Ramos (cell line): Measurements from ENCODE around the gene CDK14.

Experiments used
- in situ Hi-C: fragments of 300-500 bp; cut with MboI; formaldehyde crosslinking; loops from one replicate; pipeline ENCODE4 v1.14.3; 2022; ENCODE audit warnings: low sequenced_read_pairs; ENCODE audit not compliant: unreplicated experiment

The CDK14 gene

DNA sequence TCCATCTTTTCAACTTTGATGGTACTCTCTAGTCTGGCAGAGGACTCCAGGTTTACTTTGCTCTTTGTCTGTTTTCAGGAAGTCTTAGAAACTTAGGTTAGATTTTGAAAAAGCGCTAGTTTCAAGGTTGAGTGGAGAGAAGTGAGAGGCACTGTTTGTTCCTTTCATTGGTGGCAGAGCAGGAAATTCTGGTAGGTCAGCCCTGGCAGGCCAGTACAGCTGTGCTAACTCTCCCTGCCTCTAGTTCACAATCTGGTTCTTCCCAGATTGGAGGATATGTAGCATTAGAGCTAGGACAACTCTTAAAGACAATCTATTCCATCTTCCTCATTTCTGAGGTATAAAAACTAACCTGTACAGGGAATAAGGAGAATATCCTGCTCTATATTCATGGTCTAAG is 507.2 kb downstream of the CDK14 start:
- in situ Hi-C loops: no loop called here

DNA sequence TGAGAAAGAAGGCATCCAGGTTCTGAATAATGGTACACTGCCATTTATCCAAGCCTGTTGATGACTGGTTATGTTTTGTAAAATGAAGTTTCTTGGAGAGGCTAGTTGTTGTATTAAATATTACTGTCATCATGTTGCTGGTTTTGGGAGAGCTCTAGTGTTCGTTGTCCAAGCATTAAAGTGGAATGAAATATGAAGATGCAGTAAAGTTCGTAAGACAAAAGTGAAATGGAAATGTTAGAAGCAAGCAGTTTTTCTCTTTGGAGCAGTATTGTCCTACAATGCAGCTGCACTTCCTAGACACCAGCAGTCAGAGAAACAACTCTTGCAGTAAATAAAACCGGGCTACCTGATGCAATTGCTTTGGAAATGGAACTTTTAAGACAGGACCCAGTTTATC is 511.3 kb downstream of the CDK14 start:
- in situ Hi-C loops: no loop called here

DNA sequence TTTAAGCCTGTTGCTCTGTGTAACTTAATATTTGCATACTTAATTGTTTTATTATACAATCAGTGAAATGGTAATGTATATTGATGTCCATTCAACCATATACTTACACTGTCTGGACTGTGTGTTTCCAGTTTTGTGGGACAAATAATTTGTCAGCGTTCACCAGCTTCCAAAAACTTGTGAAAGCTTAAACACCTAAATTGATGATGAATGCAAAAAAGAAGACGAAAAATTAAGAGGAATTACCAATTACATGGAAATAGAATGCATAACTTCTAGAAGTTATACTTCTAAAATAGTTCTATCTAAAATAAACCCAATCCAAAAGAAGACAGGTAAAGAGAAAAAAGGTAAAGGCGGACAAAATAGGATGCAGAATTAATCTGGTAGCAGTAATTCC is 513.1 kb downstream of the CDK14 start:
- in situ Hi-C loops: no loop called here

DNA sequence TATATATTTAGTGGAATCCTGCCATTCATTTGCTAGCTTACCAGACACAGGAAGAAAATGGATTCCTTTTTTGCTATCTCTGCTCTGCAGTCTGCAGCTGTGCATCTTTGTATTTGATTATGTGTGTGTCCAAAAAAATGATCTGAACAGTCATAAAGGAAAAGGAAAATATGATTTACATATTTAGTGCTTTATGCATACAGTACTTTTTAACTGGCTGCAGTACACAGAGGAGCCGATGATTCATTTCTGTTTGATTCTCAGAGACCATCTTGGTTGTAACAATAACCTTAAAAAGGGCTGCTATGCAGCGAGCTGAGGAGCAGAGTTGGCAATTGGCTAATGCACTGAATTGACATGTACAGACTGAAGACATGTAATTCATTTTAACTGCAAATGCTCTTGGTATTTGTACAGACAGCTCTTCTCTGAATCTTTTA is 516.8 kb downstream of the CDK14 start:
- in situ Hi-C loops: no loop called here

DNA sequence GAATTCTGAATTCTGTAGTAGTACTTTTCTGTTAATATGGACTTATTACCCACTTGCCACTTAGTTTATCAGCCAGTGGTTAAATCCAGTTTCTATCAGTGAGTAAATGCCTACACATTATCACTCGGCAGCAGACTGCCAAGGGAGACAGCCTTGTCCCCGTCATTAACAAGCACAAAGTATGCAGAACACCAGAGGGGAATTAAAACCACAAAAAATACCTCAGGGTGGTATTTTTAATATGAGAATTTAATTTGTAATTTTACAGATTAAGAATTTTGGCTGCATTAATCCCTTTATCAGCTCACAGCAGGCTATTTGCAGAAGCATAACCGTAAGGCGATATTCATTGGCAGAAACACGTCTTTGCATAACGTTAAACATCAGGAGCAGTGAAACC is 518.1 kb downstream of the CDK14 start:
- in situ Hi-C loops: no loop called here

DNA sequence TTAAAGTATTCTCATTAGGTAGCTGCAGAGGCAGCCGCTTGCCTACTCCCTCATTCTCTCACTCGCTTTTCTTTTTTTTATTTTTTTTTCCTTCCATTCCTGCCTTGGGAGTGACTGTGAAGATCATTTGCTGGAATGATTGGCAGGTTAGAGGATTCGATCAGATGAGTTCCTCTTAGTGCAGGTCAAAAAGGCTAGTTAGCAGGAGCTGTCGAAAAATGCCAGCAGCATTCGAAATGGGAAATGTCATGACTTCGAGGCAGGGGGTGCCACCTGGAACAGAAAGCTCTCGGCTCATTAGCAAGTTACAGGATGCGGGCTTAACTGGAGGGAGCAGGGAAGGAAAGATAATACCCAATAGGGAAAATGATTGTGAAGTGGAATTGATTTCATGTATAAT is 530.6 kb downstream of the CDK14 start:
- in situ Hi-C loops: no loop called here

DNA sequence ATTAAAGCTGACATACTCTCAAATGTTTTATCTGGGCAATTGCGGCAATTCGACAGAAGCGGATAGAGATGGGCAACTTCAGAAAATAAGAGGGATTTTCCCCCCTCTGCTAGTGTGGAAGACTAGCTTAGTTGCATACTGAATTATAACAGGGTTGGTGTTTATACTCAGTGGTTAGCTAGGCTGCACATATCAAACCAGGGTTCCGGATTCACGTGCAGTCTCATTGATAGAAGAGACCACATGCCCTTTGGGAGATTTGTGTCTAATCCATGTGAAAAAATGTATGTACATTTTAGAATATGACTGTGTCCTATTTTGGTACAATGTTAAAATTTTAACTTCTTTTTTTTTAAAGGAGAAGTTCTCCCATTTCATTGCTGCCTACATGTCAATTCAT is 531.2 kb downstream of the CDK14 start:
- in situ Hi-C loops: no loop called here

DNA sequence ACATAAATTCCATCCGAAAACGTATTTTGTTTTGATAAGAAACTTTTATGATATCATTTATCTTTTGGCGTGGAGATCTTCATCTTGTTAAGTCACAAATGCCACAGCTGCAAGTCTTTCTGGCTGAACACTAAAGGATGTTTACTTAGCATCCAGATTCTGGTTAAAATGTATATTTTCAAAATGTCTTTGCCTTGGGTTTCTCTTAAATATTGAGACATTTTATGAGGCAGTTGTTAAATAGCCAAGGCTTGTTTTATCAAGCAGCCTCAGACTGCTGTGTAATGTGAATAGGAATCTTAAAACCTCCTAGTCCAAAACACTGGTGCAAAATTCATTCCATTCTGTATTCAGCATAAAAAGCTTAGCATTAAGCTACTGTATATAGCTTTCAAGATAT is 531.8 kb downstream of the CDK14 start:
- in situ Hi-C loops: no loop called here

DNA sequence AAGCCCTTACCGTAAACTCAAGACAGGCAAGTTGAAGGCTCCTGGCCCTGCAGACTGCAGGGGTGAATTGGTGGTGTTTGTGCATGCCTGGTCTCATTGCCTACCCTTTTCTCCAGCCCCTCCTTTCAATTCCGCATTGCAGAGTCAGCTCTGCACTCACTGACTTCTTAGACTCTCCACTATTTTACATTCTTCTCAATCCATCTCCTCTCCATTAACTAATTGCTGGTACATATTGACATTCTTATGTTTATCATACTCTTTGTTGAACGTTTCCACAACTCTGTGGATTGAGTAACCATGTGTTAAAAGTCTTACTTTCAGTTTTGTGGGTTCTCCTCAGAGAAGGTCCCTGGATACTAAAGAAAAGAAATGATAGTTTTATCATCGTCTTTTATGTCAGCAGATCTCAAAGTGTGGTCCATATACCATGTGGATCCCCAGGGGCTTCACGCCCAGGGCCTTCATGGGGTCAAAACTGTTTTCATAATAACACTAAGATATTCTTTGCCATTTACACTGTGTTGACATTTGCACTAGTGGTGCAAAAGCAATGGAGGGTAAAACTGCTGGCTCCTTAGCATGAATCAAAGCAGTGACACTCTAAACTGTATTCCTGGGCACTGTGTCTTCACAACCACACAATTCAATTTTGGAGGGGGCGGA is 532.7 kb downstream of the CDK14 start:
- in situ Hi-C loops: no loop called here

DNA sequence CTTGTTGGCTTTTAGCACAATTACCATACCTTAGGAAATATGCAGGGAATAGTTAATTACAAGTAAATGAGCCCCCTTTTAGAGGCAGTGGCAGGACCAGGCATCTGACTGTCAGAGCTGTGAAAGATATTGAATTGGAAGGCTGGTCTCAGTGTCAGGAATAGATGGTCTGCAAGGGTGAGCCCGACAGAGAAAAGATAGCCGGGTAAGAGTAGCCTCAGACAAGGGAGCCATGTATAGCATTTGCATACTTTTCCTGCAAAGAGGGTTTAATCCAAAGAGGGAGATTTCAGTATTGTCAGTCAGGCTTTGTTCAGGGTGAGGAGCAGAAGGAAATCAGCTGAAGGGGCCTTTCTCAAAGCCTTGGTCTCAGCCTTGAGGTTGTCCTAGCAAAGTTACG is 539.2 kb downstream of the CDK14 start:
- in situ Hi-C loops: no loop called here

DNA sequence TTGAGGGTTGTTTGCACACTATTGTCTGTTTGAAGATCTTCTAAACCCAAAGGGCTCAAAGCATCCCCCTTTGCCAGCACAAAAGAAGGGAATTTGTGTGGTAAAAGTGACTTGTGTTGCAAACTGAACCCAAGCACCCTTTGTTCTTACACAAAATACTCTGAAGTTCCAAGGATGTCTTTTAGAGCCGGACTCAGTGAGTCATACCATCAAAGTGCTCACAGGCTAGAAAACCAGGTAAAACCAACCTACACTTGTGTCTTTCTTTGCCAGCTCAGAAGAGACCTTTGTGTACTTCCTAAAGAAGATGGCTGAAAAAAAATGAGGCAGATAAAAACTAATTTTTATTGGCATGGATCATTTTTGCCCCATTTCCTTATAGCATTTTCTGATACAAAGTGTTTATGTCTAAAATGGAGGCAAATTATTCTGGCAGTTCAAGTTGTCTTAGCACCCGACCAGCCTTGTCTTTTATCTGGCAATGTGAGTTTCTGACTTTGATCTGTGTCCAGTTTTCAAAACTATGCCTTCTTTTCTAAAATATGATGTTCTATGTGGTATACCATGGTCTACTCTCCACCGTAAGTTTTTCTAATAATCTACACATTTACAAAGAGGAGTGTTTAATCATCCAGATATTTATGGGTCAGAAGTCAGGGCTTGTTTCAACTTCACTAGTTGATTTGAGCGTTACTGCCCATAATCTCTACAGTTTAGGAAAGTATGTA is 539.7 kb downstream of the CDK14 start:
- in situ Hi-C loops: no loop called here

DNA sequence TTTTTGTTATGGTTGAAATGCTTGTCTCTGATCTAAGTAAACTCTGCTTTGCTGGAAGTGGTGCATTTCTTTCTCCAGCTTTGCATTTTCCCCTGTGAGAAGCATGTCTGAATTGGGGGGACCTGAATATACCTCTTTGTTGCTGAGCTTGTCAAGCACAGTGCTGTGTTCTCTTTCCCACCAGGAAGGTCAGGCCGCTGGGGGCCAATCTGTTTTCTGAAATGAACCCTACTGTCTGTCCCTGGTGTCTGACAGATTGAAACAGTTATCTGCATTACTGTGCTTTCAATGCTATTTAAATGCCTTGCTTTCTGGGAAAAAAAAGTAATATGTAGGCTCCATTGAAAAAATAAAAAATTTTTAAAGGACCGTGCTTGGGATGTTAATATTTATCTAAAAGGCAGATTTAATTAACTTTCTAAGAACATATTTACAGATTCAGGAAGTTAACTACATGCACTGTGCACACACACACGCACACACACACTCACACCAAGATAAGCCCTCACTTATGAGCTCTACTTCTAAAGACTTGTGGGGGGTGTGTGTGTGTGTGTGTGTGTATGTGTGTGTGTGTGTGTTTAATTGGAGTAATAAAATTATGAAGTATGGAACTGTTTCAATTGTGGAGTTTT is 541.1 kb downstream of the CDK14 start:
- in situ Hi-C loops: no loop called here

DNA sequence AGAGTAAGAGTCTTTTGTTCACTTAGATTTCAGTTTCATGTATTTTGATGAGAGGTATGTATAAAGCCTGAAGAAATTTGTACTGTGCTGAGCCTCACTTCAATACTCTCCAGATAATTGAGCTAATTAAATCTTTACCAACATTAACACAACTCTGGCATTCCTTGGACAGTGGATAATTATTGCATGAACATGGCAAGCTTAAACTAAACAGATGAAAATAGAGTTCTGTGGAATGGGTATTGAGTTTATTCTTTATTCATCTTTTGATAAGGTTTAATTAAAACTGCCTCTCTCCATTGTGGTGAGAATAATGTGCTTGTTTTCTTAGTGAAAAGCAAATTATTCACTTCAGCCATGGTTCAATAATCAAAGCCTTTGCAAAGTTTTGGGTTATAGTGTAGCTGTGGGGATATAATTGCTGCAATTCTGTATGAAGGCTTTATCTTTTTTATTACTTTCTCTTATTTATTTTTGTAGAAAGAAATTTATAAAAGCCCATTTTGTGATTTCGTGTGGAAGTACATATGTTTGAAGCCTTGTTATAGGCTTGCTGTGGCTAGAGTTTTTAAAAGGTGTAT is 541.8 kb downstream of the CDK14 start:
- in situ Hi-C loops: no loop called here

DNA sequence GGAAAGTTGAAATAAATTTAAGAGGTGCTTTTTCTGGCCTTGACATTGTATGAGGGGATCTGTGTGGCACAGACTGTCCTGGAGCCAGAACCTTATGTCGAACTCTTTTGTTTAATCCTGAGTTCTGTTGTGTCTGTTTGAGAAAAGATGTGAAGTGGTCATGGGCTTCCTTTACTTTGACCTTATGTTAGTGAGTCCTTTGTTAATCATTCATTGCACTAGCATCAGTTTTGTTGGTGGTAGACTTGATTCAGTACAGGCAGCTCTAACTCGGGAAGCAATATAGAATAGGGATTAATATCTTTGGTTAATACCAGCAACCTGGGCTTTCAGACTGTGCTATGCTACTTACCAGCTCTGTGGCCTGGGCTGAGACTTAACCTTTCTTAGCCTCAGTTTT is 544.2 kb downstream of the CDK14 start:
- in situ Hi-C loops: no loop called here

DNA sequence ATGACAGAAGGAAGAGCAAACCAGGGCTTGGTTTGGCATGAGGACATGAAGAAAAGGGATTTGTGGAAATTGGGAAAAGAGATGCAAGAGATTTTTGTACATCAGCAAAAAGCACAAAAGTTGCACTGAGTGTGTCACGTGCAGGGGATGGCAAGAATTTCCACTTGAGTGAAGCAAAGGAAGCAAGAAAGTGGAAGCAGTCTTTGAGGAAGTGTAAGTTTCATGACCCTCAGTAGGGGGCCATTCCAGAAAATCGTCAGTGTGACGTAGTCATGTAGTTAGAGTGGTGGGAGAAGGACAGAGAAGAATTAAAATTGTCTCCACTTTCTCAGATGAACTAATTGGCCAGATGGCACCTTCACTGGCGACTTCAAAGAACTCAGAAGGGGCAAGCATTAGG is 544.9 kb downstream of the CDK14 start:
- in situ Hi-C loops: no loop called here

DNA sequence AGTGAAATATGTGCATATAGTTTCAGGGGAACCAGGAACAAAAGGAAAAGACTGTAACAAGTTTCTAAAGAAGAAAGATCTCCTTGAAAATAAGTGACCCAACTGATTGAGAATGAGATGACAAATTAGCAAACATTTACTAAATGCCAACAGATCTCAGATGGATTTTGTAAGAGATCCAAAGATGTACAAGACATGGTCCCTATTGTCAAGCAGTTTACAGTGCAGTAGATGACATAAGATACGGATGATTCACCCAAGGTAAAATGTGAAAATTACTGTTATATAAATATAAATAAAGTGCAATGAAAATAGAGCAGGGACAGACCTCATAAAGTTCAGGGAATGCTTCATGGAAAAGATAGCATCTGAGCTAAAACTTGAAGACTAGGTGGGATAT is 546.6 kb downstream of the CDK14 start:
- in situ Hi-C loops: no loop called here

DNA sequence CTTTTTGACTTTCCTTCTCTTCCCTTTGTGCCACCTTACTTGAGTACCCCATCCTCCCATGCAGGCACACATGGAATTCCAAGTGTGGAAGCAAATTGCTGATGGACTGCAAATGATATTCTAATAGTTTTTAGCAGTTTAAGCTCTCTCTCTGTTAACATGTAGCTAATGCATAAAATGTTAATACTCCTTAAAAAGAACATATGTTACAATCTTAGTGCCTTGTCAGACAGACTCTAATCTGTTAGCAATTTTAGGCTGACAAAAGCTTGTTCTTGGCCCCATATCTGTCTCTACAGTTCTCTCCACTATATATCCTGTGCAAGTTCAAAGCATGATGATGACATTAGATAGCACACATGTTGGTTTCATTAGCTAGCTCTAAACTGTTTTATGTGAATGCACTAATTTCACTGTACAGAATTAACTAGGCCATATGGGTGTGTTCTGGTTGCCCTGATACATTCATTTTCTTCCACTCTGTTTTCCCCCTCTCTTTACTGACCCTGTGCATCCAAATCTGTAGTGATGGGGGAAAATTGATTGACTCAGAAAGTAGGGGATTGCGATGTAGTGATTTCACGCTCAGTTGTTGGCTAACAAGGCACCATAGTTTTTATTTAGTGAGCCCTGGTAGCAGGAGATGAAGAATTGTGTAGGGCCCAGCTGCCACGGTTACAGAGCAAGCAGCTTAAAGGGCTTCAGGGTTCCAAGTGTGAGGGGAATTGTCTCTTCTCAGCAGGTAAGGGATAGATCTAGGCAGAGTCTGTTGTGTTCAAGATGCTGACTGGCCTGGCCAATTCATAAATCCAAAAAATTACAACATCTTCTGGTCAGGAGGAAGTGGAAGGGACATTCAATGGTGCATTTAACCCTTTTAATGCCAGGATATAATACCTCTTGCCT is 553.5 kb downstream of the CDK14 start:
- in situ Hi-C loops: no loop called here

DNA sequence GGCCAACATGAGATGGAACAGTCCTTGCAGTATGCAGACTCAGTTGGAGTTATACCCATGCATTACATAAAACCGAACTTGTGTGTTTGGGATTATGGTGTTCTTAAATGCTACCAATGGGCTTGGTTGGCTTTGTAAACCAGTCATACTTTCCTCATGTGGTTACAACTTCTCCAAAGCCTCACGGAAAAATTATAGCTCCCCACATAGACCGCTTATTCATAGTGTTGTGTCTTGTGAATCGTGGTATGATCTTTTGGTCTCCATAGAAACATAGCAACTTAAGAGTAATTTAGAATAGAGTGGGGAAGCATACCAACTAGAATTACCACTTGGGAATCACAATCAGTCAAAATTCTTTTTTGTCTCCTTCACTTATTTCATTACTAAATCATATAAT is 555.8 kb downstream of the CDK14 start:
- in situ Hi-C loops: no loop called here

DNA sequence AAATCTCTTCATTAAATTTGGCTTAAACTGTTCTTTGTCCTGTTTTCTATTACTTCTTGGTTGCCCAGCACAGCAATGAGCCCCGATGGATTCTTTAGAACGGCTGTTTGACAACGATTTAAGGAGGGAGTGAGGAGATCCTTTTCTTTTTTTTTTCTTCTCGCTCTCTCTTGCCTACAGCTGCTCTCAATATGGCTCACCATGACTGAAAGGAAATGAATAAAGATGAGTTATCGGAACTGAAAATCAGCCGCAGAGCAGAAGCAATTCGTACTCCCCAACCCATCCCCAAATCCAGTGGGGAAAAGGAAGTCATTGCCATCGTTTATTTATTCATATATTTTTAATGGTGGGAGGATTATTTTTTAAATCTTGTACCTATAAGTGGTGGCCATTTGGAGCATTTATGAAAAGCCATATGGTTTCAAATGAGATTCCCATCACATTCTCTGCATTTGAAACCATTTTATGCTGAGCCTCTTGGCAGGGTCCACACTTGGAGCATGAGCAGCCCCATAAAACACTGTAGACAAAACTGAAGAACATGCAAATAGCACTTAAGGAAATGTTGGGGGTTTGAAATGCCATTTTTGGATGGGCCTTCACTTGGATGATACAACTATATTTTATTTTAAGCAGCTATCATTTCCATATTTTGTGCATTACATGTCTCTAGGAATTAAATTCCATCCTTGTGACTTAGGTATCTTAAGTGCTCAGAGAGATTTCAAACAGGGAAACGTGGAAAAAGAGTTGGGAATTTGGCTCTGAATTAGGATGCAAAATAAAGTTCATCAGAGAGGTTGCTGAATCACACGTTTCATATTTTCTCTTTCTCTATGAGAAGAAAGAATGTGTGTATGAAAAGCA is 560.4 kb downstream of the CDK14 start:
- in situ Hi-C loops: no loop called here
